Transverse colon (tissue), 4 donors: ENCODE results near the gene ZNRF3.

Experiments
- CTCF ChIP-seq, 5 experiments: fragments of 200-600 bp in 3 of 5; fragments of 450-650 bp in 2 of 5; sonication (generic) in 3 of 5; IDR thresholded peaks; 1 replicate in 2 of 5; 2 replicates in 3 of 5; pipeline ENCODE4 v1.5.1; 2016 to 2017; ENCODE audit warnings: antibody characterized with exemption in 5 of 5, inconsistent platforms in 3 of 5, mild to moderate bottlenecking in 2 of 5, moderate library complexity in 1 of 5
- EP300 ChIP-seq: sonication (generic); formaldehyde crosslinking; IDR thresholded peaks from one replicate; pipeline ENCODE4 v1.6.1; 2017; ENCODE audit warnings: antibody characterized with exemption, low read depth
- POLR2A ChIP-seq: fragments of 450-650 bp; IDR thresholded peaks from one replicate; pipeline ENCODE4 v1.6.1; 2016; ENCODE audit warnings: antibody characterized with exemption, mild to moderate bottlenecking, moderate library complexity
- POLR2AphosphoS5 ChIP-seq, 3 donors: sonication (generic); formaldehyde crosslinking; IDR thresholded peaks; one replicate each; pipeline ENCODE4 v1.6.1; 2016; ENCODE audit warnings: antibody characterized with exemption in 3 of 3

- TF ChIP-seq CTCF (IDR thresholded peaks at IDR 0.05) (no peak), POLR2A (no peak), EP300 (no peak), POLR2AphosphoS5 (IDR thresholded peaks at IDR 0.05) (no peak)
Measured at GRCh38 chr22:29105468-29105867, 222.1 kb downstream of the ZNRF3 start.
